KMS-11 (cell line): Measurements from ENCODE around the gene ZFR2.

Source experiments
- H2AFZ ChIP-seq: fragments of 200-600 bp; sonication (generic); 2 replicates; pipeline ENCODE4 v1.6.1; 2016; ENCODE audit warnings: antibody characterized with exemption, mixed run types, low read depth
- H3K27ac ChIP-seq: fragments of 200-600 bp; sonication (generic); 2 replicates; pipeline ENCODE4 v1.6.1; 2016; ENCODE audit warnings: mild to moderate bottlenecking, mixed run types
- H3K27me3 ChIP-seq: fragments of 200-600 bp; sonication (generic); 2 replicates; pipeline ENCODE4 v1.6.1; 2017; ENCODE audit warnings: mild to moderate bottlenecking, low read depth, mixed run types, moderate library complexity; ENCODE audit not compliant: insufficient read depth
- H3K36me3 ChIP-seq: fragments of 200-600 bp; sonication (generic); 2 replicates; pipeline ENCODE4 v1.6.1; 2017; ENCODE audit warnings: mild to moderate bottlenecking, mixed run types; ENCODE audit not compliant: insufficient read depth
- H3K4me1 ChIP-seq: fragments of 200-600 bp; sonication (generic); 2 replicates; pipeline ENCODE4 v1.6.1; 2016; ENCODE audit warnings: mild to moderate bottlenecking, low read depth, mixed run types; ENCODE audit not compliant: poor library complexity, severe bottlenecking
- H3K4me2 ChIP-seq: fragments of 200-600 bp; sonication (generic); 2 replicates; pipeline ENCODE4 v1.7.0; 2016; ENCODE audit warnings: mild to moderate bottlenecking, mixed run types
- H3K4me3 ChIP-seq: fragments of 200-600 bp; sonication (generic); IDR thresholded peaks from 2 replicates; pipeline ENCODE4 v1.6.1; 2017; ENCODE audit warnings: low read depth, low read length, mixed read lengths; ENCODE audit not compliant: insufficient read depth
- H3K79me2 ChIP-seq: fragments of 200-600 bp; sonication (generic); 2 replicates; pipeline ENCODE4 v1.6.1; 2016; ENCODE audit warnings: low read depth, mixed run types; ENCODE audit not compliant: insufficient read depth
- H3K9ac ChIP-seq: fragments of 200-600 bp; sonication (generic); 2 replicates; pipeline ENCODE4 v1.6.1; 2016; ENCODE audit warnings: mild to moderate bottlenecking, mixed run types
- H4K20me1 ChIP-seq: fragments of 200-600 bp; sonication (generic); 2 replicates; pipeline ENCODE4 v1.6.1; 2016; ENCODE audit warnings: mild to moderate bottlenecking, mixed run types; ENCODE audit not compliant: insufficient read depth
- CTCF ChIP-seq: fragments of 200-600 bp; sonication (generic); conservative IDR thresholded peaks from 2 replicates; pipeline ENCODE4 v1.6.1; 2017; ENCODE audit warnings: low read depth, mild to moderate bottlenecking, antibody characterized with exemption, low read length, moderate library complexity, mixed read lengths

ZFR2 gene

GRCh38 chr19:3839941-3840340 lies 28.9 kb downstream of the ZFR2 start:
- Histone ChIP-seq H3K4me1 (no peaks in the 10 kb centered on the region), H3K9ac (no peak overlapping the region), H3K4me3 (no peak overlapping the region), H3K36me3 (no peaks in the 10 kb centered on the region), H3K27me3 (peaks cover 91% of the 10 kb centered on the region), H3K27ac (no peak overlapping the region), H4K20me1 (no peaks in the 10 kb centered on the region), H3K4me2 (no peak overlapping the region), H3K79me2 (no peaks in the 10 kb centered on the region), H2AFZ (no peak overlapping the region)
- no peak for TF ChIP-seq CTCF

- H3K79me2 ChIP-seq, result no peaks in the 10 kb centered on the region
- no peaks in the 10 kb centered on the region for H3K36me3 ChIP-seq
- TF ChIP-seq CTCF, result no peak
- H3K4me2 ChIP-seq, result no peak overlapping the region
- H3K4me3 ChIP-seq, result no peak overlapping the region
- H2AFZ ChIP-seq, result no peak overlapping the region
- no peaks in the 10 kb centered on the region for H4K20me1 ChIP-seq
- H3K4me1 ChIP-seq, result no peaks in the 10 kb centered on the region
- H3K27ac ChIP-seq, result no peak overlapping the region
- H3K27me3 ChIP-seq, result peaks cover 84% of the 10 kb centered on the region
- no peak overlapping the region for H3K9ac ChIP-seq
Observed at GRCh38 chr19:3838661-3839060, 30.2 kb downstream of the ZFR2 start.

- H3K27me3 ChIP-seq, result peaks cover 84% of the 10 kb centered on the region
- H3K9ac ChIP-seq, result no peak overlapping the region
- H3K79me2 ChIP-seq, result no peaks in the 10 kb centered on the region
- no peaks in the 10 kb centered on the region for H3K4me1 ChIP-seq
- no peaks in the 10 kb centered on the region for H4K20me1 ChIP-seq
- no peak for TF ChIP-seq CTCF
- no peak overlapping the region for H3K4me2 ChIP-seq
- H2AFZ ChIP-seq, result no peak overlapping the region
- H3K36me3 ChIP-seq, result no peaks in the 10 kb centered on the region
- no peak overlapping the region for H3K27ac ChIP-seq
- no peak overlapping the region for H3K4me3 ChIP-seq
Observed at GRCh38 chr19:3837922-3838321, 30.9 kb downstream of the ZFR2 start.

- Histone ChIP-seq H3K79me2 (no peaks in the 10 kb centered on the region), H3K9ac (no peak overlapping the region), H3K36me3 (no peaks in the 10 kb centered on the region), H3K4me3 (no peak overlapping the region), H4K20me1 (no peaks in the 10 kb centered on the region), H2AFZ (no peak overlapping the region), H3K27ac (no peak overlapping the region), H3K4me1 (no peaks in the 10 kb centered on the region), H3K4me2 (no peak overlapping the region), H3K27me3 (peaks cover 85% of the 10 kb centered on the region)
- TF ChIP-seq CTCF, result no peak
Observed at GRCh38 chr19:3837332-3837731, 31.5 kb downstream of the ZFR2 start.
